Measurements from ENCODE around the gene TBC1D22B. TPM values are rescaled to one million over a fixed set of nuclear protein-coding genes. Genes with fewer than 3 reads are reported as not detected.

The TBC1D22B gene
- total and polyA plus RNA-seq, 2 donors (not counting 3 experiments of a cell fraction or from before 2014, with no cell fraction given) = 13.1 to 13.6 TPM

- no peak for FAIRE-seq
- peaks cover 15% of the 10 kb centered on the region for H3K4me1 ChIP-seq (ENCODE audit: control insufficient read depth, extremely low read depth, insufficient read depth, low read length)
- H3K9me1 ChIP-seq (replicated peaks; ENCODE audit: control insufficient read depth, extremely low read depth, insufficient read depth, low read length) = no peaks in the 10 kb centered on the region
- dilution Hi-C loops (cut with MboI; ENCODE audit: extremely low pct_ligation_motif_present, low sequenced_read_pairs) (no loop called here), intact Hi-C loops (cut with micrococcal nuclease) (no loop called here)
- no peaks in the 10 kb centered on the region for H3K27me3 ChIP-seq (ENCODE audit: control insufficient read depth in 2 of 2, insufficient read depth in 2 of 2, low read length in 2 of 2)
- ChIA-PET POLR2A (no interaction called here), CTCF (interaction anchor here (0.5 to 1.7 kb wide), 3 partner anchors 9 to 54 kb away, joined by 3 to 4 read pairs (median 4); no protein-coding TSS in a partner anchor)
- H3K27ac ChIP-seq (ENCODE audit: insufficient read depth, low read depth, low read length) = no peak overlapping the region
- H4K20me1 ChIP-seq (replicated peaks; ENCODE audit: control insufficient read depth, extremely low read depth, insufficient read depth, low read length) = no peaks in the 10 kb centered on the region
- no peak overlapping the region for H3K4me2 ChIP-seq (ENCODE audit: insufficient read depth, low read length)
- no peak overlapping the region for H3K4me3 ChIP-seq (replicated peaks in 1 of 3; ENCODE audit: insufficient read depth in 1 of 3, low read depth in 1 of 3, low read length in 3 of 3)
- no TSS peak for BruUV-seq (replicated peaks)
- no peak for DNase-seq (ENCODE audit: low read depth, low spot score)
- TF ChIP-seq CTCF (IDR thresholded peaks at IDR 0.05; ENCODE audit: extremely low read depth in 1 of 2, insufficient read depth in 1 of 2, low read depth in 1 of 2, low read length in 2 of 2) = no peak
- TF ChIP-seq POLR2A (IDR thresholded peaks at IDR 0.05; ENCODE audit: low read depth, low read length) = no peak
- no peak for TF ChIP-seq JUN (IDR thresholded peaks at IDR 0.05; ENCODE audit: borderline replicate concordance, insufficient read depth, insufficient read length, low read depth)
- H3K9me3 ChIP-seq (replicated peaks; ENCODE audit: control insufficient read depth, insufficient read depth, low read length) = no peaks in the 10 kb centered on the region
- no peak overlapping the region for H2AFZ ChIP-seq (ENCODE audit: low read depth, low read length)
- no peaks in the 10 kb centered on the region for H3K79me2 ChIP-seq (ENCODE audit: control insufficient read depth, insufficient read depth, low read length)
- H3K36me3 ChIP-seq (ENCODE audit: control insufficient read depth in 2 of 2, extremely low read depth in 1 of 2, insufficient read depth in 2 of 2, low read length in 2 of 2) = peaks cover 0 to 30% of the 10 kb centered on the region in 2 experiments
- no peak overlapping the region for H3K9ac ChIP-seq (replicated peaks; ENCODE audit: extremely low read depth, insufficient read depth, low read length)
These were observed 63.1 kb downstream of the TBC1D22B start for GRCh38 chr6:37320646-37321045.

GRCh38 chr6:37321101-37321500 is 63.5 kb downstream of the TBC1D22B start:
- no peak for FAIRE-seq
- Histone ChIP-seq H3K4me1 (ENCODE audit: control insufficient read depth, extremely low read depth, insufficient read depth, low read length) (peaks cover 15% of the 10 kb centered on the region), H3K4me3 (replicated peaks in 1 of 3; ENCODE audit: insufficient read depth in 1 of 3, low read depth in 1 of 3, low read length in 3 of 3) (no peak overlapping the region), H3K4me2 (ENCODE audit: insufficient read depth, low read length) (no peak overlapping the region), H3K9me1 (replicated peaks; ENCODE audit: control insufficient read depth, extremely low read depth, insufficient read depth, low read length) (no peaks in the 10 kb centered on the region), H2AFZ (ENCODE audit: low read depth, low read length) (no peak overlapping the region), H3K9me3 (replicated peaks; ENCODE audit: control insufficient read depth, insufficient read depth, low read length) (no peaks in the 10 kb centered on the region), H4K20me1 (replicated peaks; ENCODE audit: control insufficient read depth, extremely low read depth, insufficient read depth, low read length) (no peaks in the 10 kb centered on the region), H3K9ac (replicated peaks; ENCODE audit: extremely low read depth, insufficient read depth, low read length) (no peak overlapping the region), H3K27me3 (ENCODE audit: control insufficient read depth in 2 of 2, insufficient read depth in 2 of 2, low read length in 2 of 2) (no peaks in the 10 kb centered on the region), H3K36me3 (ENCODE audit: control insufficient read depth in 2 of 2, extremely low read depth in 1 of 2, insufficient read depth in 2 of 2, low read length in 2 of 2) (peaks cover 0 to 27% of the 10 kb centered on the region in 2 experiments), H3K79me2 (ENCODE audit: control insufficient read depth, insufficient read depth, low read length) (no peaks in the 10 kb centered on the region), H3K27ac (ENCODE audit: insufficient read depth, low read depth, low read length) (no peak overlapping the region)
- no TSS peak for BruUV-seq (replicated peaks)
- TF ChIP-seq CTCF (IDR thresholded peaks at IDR 0.05; ENCODE audit: extremely low read depth in 1 of 2, insufficient read depth in 1 of 2, low read depth in 1 of 2, low read length in 2 of 2) = no peak
- TF ChIP-seq POLR2A (IDR thresholded peaks at IDR 0.05; ENCODE audit: low read depth, low read length) = no peak
- TF ChIP-seq GATA2 (IDR thresholded peaks at IDR 0.05; ENCODE audit: insufficient read depth, insufficient read length, low read depth, low read length) = no peak
- TF ChIP-seq POLR2AphosphoS5 (IDR thresholded peaks at IDR 0.05; ENCODE audit: insufficient read depth, low read depth, low read length) = no peak
- no peak for TF ChIP-seq FOS (IDR thresholded peaks at IDR 0.05; ENCODE audit: borderline replicate concordance, insufficient read depth, low read length)
- TF ChIP-seq JUN (IDR thresholded peaks at IDR 0.05; ENCODE audit: borderline replicate concordance, insufficient read depth, insufficient read length, low read depth) = no peak
- TF ChIP-seq EZH2 (IDR thresholded peaks at IDR 0.05; ENCODE audit: borderline replicate concordance, low read depth, low read length, severe bottlenecking) = no peak
- TF ChIP-seq MAX (IDR thresholded peaks at IDR 0.05; ENCODE audit: insufficient read depth, insufficient read length) = no peak
- no peak for TF ChIP-seq MYC (IDR thresholded peaks at IDR 0.05; ENCODE audit: low read depth, low read length)
- intact Hi-C loops (cut with micrococcal nuclease) (no loop called here), dilution Hi-C loops (cut with MboI; ENCODE audit: extremely low pct_ligation_motif_present, low sequenced_read_pairs) (no loop called here)
- CTCF ChIA-PET = interaction anchor here (0.5 to 1.7 kb wide), 3 partner anchors 9 to 303 kb away, joined by 3 to 4 read pairs (median 3); no protein-coding TSS in a partner anchor
- DNase-seq (ENCODE audit: low read depth, low spot score) = peak; percentile 55
- POLR2A ChIA-PET = no interaction called here

Data from endothelial cell of umbilical vein (primary cell).